ENCODE data around the gene RMND5B.

The RMND5B gene

DNA sequence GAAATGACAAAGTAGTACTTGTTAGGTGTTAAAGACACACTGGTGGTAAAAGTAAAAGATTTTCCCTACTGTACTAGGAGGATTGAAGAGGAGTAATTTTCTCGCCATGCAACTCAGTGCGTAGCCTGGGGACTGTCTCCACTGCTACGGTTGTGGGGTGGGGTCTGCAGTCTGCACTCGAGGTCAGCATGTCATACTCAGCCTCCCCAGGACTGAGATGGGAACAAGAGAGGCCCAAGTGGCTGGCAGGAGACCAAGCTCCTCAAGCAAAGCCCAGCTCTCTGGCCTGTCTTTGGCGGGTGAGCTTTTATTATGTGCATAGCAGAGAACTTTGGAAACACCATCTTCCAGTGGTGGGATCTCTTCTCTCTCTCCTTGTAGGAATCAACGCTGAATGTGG lies 12.4 kb downstream of the RMND5B start:
- in situ Hi-C loops (cut with HindIII; ENCODE audit: low sequenced_read_pairs): no loop called here
- no peak for DNase-seq (ENCODE audit: low read depth, low spot score)
- no peak overlapping the region for H3K4me3 ChIP-seq (ENCODE audit: low read depth, low read length)
- TF ChIP-seq, protein P1, sequence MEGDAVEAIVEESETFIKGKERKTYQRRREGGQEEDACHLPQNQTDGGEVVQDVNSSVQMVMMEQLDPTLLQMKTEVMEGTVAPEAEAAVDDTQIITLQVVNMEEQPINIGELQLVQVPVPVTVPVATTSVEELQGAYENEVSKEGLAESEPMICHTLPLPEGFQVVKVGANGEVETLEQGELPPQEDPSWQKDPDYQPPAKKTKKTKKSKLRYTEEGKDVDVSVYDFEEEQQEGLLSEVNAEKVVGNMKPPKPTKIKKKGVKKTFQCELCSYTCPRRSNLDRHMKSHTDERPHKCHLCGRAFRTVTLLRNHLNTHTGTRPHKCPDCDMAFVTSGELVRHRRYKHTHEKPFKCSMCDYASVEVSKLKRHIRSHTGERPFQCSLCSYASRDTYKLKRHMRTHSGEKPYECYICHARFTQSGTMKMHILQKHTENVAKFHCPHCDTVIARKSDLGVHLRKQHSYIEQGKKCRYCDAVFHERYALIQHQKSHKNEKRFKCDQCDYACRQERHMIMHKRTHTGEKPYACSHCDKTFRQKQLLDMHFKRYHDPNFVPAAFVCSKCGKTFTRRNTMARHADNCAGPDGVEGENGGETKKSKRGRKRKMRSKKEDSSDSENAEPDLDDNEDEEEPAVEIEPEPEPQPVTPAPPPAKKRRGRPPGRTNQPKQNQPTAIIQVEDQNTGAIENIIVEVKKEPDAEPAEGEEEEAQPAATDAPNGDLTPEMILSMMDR (IDR thresholded peaks at IDR 0.05; ENCODE audit: low read depth, low read length): no peak

DNA sequence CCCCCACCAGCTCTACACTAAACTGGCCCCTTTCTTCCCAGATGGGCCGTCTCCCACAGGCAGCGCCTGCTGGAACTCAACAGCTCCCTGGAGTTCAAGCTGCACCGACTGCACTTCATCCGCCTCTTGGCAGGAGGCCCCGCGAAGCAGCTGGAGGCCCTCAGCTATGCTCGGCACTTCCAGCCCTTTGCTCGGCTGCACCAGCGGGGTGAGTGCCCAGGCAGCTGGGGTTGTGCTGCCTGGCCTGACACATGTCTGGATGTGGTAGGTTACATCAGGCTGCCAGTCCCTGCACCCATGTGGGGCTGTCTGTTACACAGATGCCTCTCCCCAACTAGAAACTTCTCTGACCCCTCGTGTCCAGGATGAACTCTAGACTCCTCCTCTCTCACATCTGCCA lies 13.1 kb downstream of the RMND5B start:
- DNase-seq (ENCODE audit: low read depth, low spot score): no peak
- TF ChIP-seq, protein P1 (IDR thresholded peaks at IDR 0.05; ENCODE audit: low read depth, low read length): no peak
- no peak overlapping the region for H3K4me3 ChIP-seq (ENCODE audit: low read depth, low read length)
- in situ Hi-C loops (cut with HindIII; ENCODE audit: low sequenced_read_pairs): no loop called here

DNA sequence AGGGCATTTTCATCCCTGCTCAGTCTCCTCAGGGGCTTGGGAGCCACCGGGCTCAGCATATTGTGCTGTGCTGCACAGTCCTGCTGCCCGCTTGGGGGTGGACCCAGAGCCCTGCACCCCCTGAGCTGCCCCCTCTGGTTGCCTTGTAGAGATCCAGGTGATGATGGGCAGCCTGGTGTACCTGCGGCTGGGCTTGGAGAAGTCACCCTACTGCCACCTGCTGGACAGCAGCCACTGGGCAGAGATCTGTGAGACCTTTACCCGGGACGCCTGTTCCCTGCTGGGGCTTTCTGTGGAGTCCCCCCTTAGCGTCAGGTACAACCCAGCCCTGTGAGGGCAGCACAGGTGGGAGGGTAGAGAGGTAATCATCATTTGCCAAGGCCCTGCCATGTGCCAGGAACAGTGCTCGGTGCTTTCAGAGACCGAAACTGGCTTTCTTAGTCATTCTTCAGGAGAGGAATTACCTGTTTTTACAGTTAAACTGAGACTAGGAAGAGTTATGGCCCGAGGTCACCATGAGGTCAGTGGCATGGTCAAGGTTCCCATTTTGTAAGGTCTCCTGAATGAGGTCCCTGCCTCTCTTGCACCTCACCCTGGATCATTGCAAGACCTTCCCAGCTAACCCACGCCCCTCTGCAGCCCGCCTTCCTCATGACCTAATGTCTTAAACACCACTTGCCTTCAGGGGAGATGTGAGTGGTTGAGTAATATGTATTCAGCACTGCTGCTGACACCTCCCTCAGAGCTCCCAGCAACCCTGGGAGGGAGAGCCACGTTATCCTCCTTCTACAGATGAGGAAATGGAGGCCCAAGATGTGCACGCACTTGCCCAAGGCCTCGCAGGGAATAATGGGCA lies 15.4 kb downstream of the RMND5B start:
- TF ChIP-seq, protein P1 (IDR thresholded peaks at IDR 0.05; ENCODE audit: low read depth, low read length): peak; percentile 83
- in situ Hi-C loops (cut with HindIII; ENCODE audit: low sequenced_read_pairs): no loop called here
- DNase-seq (ENCODE audit: low read depth, low spot score): peak; percentile 28

DNA sequence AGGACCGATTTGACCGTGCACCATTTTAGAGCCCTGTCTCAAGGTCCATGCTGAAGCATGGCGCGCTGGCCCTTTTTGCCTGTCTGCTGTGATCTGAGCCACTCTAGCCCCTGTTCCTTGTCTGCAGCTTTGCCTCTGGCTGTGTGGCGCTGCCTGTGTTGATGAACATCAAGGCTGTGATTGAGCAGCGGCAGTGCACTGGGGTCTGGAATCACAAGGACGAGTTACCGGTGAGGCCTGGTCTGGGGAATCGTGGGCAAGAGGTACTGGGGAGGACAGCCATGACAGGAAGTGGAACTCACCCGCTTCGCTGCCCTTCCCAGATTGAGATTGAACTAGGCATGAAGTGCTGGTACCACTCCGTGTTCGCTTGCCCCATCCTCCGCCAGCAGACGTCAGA lies 16.6 kb downstream of the RMND5B start:
- in situ Hi-C loops (cut with HindIII; ENCODE audit: low sequenced_read_pairs): no loop called here
- TF ChIP-seq, protein P1 (IDR thresholded peaks at IDR 0.05; ENCODE audit: low read depth, low read length): no peak
- no peak for DNase-seq (ENCODE audit: low read depth, low spot score)

More for the DNA sequence above, 15.4 kb downstream of the RMND5B start:
- H3K4me3 ChIP-seq (ENCODE audit: low read depth, low read length): no peak overlapping the region

DNA sequence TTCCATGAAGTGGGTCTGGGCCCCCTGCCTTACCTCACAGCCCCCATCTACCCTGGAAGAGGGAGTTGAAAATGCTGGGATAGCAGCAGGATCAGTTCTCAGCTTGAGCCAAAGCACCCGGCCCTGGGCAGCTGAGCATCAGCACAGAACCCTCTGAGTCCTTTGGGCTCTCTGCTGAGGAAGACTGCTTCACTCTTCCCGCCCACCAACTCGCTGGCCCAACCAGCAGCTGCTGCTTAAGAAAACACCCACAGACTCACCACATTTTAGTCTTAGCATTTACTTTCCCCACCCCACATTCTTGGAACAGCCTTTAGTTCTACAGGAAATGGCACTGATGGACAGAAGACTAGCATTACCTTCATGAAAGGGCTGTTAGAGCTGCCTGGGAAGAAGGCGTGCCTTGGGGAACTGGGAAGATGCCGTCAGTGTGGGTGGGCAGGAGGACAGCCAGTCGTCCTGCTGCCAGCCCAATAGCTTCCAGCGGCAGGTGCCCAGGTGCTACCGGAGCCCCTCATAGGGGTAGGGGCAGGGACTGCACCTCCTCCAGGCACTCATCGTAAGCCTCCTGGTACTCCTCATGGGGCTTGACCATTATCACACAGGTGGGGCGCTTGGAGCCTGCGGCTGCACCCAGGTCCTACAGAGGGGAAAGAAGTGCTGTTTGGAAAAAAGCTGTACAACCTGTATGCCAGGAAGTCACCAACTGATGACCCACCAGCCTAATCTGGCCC lies 18.6 kb downstream of the RMND5B start:
- H3K4me3 ChIP-seq (ENCODE audit: low read depth, low read length): no peak overlapping the region
- TF ChIP-seq, protein P1 (IDR thresholded peaks at IDR 0.05; ENCODE audit: low read depth, low read length): no peak
- in situ Hi-C loops (cut with HindIII; ENCODE audit: low sequenced_read_pairs): no loop called here
- no peak for DNase-seq (ENCODE audit: low read depth, low spot score)

More for the DNA sequence above, 16.6 kb downstream of the RMND5B start:
- H3K4me3 ChIP-seq (ENCODE audit: low read depth, low read length): no peak overlapping the region

DNA sequence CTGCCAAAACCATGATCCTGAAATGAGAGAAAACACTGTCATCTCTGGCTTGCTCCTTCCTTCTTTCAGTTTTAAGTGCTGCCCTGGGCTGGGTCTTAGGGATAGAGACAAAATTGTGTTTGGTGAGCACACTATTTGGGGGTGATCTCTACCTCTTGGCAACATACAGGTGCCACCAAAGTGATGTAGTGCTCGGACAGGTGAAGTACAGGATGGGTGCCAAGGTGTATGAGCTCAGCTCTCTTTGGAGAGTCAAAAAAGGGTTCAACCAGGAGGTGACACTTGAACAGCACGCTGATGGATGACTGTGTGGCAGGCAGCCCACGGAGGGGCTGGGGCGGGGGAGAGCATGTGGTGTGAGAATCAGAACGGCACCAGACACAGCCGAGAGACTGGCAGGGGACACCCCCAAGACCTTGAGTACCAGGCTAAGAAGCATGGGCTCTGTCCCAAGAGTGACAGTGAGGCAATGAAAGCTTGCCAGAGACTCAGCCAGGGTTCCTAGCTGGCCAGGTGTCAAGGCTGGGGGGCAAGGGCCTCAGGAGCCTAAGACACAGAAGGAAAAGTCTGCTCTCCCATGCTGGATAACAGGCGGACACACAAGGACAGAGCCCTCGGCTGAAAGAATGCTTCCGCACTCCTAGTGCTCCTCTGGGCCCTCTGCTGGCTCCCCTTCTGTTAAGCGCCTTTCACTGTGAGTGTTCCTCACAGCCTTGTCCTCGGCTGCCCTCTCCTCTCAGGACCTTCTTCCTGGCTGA lies 20.3 kb downstream of the RMND5B start:
- DNase-seq (ENCODE audit: low read depth, low spot score): no peak
- in situ Hi-C loops (cut with HindIII; ENCODE audit: low sequenced_read_pairs): no loop called here
- no peak overlapping the region for H3K4me3 ChIP-seq (ENCODE audit: low read depth, low read length)
- TF ChIP-seq, protein P1 (IDR thresholded peaks at IDR 0.05; ENCODE audit: low read depth, low read length): no peak

Data from astrocyte of the spinal cord (primary cell).